Ammon's horn (tissue), 1 donor: Measurements from ENCODE around the gene MED4.

ENCODE experiments used
- DNase-seq: peaks from one replicate; pipeline ENCODE4 v3.0.0-alpha.2; 2016; ENCODE audit warnings: low spot score

The MED4 gene, protein sequence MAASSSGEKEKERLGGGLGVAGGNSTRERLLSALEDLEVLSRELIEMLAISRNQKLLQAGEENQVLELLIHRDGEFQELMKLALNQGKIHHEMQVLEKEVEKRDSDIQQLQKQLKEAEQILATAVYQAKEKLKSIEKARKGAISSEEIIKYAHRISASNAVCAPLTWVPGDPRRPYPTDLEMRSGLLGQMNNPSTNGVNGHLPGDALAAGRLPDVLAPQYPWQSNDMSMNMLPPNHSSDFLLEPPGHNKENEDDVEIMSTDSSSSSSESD

DNA sequence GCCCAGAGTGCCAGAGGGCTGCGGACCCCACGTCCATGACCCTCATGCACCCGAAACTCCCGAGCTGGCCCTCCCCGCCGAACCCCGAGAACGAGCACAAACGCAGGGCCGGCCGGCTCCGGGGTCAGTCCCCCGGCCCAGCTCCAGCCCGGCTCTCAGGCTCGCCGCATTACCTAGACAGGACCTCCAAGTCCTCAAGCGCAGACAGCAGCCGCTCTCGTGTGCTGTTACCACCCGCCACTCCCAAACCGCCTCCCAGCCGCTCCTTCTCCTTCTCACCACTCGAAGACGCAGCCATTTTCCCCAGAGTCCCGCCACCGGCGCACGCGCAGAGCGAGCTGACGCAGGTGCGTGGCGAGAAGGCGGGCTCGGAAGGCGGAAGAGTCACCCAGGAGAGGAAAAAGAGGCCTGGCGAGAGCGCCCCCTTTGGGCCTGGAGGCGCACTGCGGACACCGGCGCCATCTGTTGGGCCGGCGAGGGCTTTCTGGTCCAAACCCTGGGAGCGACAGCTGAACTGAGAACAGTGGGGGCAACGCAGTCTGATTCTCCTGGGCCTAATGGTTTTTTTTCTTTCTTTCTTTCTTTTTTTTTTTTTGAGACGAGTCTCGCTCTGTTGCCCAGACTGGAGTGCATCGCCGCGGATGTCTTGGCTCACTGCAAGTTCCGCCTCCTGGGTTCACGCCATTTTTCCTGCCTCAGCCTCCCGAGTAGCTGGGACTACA, at the start of gene MED4:
TSS of gene MED4 (minus strand) at position 324 of the 722 bp plus-strand sequence. CDS start at position 298, 26 bp downstream.
- DNase-seq = peak; percentile 94

DNA sequence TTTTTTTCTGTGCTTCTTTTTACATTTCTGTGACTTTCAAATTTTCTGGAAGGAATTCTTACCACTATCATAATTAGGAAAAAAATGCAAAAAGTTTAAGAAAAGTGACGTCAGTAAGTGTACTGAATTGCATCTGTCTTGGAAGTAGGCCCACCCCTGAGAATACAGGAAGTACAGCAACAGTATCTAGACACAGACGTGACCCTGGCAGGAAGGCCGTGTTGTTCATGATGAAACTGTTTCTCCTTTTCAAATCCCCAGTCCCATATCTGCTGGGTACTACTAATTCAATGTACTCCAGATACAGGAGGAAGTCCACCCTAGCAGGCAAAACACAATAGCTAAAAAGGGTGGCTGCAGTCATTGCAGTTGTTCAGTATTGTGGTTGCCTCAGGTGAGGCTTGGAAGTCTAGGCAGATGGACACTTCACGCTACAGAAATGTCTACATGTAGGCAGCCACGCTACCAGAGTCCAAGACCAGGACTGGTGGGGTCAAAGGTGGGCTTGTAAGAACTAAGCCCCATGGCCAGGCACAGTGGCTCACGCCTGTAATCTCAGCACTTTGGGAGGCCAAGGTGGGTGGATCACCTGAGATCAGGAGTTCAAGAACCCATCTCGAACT, 49.6 kb upstream of the MED4 start:
- peak; percentile 75 for DNase-seq

DNA sequence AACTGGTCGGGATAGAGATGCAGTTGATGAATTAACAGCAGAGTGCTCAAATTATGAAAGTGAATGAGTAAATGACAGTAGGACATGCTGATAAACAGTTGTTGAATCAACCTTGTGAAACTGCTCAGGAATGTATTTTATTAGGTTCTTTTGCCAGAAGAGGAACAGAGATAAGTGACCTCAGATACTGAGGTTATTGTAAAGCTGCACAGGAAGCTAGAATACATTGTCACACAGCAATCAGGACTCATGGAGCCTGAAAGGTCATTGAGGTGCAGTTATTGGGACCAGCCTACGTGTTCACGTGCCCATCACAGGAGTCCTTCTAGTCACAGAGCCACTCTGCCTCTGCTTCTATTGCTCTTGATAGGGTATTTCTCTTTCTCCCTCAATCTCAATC, 47.5 kb upstream of the MED4 start:
- DNase-seq = no peak

DNA sequence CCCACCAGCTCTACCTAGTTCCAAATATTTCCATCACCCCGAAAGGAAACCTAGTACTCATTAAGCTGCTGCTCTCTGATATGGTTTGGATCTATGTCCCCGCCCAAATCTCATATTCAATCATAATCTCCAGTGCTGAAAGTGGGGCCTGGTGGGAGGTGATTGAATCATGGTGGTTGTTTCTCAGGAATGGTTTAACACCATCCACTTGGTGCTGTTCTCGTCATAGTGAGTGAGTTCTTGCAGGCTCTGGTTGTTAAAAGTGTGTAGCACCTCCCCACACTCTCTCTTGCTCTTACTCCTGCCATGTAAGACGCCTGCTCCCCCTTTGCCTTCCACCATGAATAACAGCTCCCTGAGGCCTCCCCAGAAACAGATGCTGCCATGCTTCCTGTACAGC, 43.4 kb upstream of the MED4 start:
- DNase-seq = no peak

DNA sequence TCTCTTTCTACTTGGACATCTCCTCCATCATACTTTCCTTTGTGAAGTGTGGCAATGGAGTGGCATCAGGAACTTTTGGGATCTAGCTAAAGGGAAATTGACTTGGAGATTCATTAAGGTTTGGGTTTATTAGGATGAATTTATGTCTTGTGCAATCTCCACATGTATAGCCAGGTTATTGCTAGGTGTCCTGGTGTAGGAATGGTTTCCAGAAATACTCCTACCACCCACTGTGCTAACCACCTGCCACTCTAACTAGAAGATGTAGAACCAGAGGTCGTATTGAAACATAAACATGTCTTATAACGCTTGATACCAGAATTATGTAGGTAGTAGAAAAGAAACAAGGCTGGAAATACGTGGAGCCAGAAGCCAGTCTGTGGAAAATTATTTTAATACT, 38.1 kb upstream of the MED4 start:
- no peak for DNase-seq

DNA sequence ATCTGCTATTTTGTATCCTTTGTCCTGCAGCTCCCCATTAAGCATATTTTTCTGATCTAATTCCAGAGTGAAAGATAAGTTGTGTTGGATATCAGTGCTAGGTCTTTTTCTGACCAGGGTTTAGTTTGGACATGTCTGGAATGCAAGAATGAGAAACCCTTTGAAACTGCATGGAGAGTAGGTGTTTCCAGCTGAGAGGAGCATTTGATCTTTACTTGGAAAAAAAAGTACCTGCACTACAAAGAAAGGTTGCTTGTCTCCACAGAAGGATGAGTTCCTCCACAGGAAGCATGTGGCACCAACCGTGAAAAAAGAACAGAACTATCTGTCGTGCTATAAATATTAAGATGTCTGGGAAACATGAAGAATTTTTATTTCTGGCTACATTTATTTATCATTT, 36.6 kb upstream of the MED4 start:
- no peak for DNase-seq

DNA sequence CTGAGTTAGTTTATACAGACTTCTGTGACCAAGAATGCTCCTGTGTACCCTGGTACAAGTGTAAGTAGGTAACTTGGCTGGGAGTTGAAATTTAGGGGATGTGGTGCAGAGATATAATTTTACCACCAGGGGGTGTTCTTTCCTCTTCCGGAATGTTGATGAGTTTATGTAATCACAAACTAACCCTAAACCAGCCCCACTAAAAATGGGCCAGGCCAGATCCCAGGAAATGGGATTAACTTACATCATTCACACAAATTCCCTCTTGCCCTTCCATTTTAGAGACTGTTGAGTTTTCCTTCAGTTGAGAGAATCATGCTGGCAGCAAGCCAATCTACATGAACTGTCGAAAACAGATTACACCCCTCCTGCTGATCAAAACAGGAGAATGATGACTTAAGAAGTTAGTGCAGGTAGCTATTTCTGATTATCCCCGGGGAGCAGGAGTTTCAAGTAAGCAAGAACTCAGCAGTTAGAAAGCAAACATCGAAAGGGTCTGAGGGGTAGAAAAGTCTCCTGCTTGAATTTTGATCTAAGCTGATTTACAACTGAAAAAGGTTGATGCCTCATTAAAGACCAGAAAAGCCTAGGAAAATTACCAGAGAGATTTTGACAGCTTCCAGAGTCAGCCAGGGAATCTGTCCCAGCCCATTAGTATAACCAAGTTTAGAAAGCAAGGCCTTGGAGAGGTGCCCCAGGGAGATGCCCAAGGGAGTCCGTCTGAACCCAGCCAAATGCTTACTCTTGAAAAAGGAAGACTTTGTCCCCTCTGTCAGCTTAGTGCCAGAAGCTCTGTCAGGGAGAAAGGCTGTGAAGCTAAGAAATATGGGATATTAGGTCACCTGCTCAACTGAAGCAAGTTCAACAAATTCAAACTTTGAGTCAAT, 32.3 kb upstream of the MED4 start:
- peak; percentile 60 for DNase-seq

DNA sequence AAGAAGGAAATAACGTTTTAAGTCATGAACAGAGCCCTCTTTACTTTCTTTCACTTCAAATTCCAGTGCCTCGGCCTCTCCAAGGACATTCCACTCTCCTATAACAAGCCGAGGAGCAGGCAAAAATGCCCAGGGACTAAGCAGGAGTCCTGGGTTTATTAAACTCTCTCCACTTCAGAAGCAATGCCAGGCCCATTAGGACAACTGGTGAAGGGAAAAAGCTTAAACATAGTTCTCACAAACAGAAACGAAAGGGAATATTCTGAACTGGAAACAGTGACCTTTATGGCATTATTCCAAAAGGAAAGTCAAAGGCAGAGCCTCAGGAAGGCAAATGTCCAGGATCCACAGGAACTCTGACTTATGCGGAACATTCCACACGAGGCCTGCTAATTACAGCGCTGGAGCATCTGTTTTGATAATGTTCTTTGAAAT, 30.9 kb upstream of the MED4 start:
- no peak for DNase-seq

DNA sequence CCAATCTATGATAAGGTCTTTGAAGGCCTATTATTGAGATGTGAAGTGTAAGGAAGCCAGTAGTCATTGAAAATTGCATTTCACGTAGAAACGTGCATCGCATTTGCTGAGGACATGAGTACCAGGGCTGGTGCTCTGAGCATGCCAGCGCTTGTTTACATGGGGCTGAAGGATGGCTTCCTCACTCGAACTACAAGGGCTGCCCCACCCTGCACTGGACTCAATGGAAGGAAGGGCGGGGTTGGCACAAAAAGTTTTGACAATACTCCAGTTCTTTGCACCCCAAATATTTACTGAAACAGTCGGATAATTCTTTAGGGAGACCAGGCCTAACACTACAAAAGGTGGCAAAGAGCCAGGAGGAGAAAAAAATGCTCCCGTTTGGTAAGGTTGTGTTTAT, 28.9 kb upstream of the MED4 start:
- DNase-seq = no peak

DNA sequence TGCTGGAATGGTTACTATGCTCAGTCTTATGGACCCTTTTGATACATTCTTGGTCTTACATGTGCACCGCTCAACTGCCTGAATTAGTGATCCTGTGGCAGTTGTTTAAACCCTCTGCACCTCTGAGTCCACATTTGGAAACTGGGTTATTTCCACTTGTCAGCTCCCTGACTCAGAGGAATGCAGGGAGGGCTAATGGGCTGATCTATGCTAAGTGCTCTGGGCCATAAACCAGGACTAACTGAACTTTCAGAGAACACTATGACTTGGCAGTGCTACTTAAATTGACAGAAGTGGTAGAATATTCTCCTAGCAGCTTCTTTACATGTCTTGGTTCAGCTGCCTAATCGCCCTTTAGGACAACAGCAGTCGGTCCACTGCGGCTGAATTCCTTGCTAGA, 26.8 kb upstream of the MED4 start:
- no peak for DNase-seq

DNA sequence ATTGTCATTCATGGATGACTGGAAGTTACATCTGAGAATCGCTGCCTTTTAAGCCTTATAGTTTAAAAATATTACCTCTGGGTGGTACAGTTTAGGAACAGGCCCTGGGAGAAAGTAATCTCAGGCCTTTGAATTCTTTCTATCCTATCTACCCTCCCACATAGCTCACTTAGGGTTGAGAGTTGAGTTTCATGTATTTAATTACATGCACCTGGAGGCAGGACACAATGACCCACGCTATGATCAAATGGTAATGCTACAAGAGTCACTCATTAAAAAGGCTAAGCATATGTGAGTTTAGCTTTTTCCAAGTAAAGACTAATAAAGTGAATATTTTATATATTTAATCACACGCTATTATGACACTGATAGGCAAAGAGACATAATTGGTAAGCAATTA, 25.3 kb upstream of the MED4 start:
- no peak for DNase-seq

DNA sequence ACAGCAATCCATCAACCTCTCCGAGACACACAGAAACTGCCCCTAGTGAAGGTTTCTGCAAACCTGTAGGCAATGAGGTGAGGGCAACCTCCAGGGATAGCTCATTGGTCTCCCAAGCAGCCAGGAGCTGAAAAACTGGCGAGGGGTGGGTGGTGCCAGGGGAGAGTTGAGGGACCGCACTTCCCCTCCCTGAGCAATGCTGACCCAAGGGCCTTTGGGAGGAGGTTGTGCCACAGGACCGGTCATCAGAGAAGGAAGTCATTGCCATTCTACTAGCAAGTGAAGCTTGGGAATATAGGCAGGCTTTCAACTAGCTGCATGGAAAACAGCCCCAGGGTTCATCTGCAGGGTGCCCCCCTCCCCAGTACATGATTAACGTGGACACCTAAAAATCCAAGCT, 23.1 kb upstream of the MED4 start:
- no peak for DNase-seq

DNA sequence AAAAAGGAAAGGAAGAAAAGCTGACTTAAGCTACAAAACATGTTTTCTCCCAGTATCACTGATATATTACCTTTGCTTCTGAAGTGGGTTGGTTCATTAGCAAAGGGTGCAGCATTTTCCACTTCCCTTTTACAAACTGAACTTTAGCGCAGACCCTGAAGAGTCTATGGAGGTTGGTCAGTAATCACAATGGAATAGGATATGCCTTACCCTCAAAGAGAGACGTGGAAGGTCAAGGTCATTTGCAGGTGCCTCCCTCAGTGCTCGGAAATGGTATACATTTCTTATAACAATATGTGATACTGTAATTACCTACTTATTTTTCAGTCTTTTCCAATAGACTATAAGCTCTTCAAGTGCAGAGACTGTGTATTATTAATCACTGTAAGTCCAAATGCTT, 21.9 kb upstream of the MED4 start:
- DNase-seq = no peak

DNA sequence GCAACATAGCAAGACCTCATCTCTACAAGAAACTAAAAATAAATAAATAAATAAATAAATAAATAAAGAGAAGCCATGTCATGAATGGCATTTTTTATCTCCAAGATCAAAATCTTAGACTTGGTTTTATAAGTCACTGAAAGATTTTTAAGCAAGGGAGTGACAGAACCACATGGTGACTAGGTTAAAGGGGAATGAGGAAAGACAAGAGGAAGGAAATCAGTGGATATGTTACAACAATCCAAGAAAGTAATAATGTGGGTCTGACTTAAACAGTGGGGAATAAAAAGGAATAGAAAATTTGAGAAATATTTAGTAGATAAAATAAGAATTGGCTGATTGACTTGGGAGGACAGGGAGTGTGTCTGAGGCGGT, 18.8 kb upstream of the MED4 start:
- DNase-seq = no peak

DNA sequence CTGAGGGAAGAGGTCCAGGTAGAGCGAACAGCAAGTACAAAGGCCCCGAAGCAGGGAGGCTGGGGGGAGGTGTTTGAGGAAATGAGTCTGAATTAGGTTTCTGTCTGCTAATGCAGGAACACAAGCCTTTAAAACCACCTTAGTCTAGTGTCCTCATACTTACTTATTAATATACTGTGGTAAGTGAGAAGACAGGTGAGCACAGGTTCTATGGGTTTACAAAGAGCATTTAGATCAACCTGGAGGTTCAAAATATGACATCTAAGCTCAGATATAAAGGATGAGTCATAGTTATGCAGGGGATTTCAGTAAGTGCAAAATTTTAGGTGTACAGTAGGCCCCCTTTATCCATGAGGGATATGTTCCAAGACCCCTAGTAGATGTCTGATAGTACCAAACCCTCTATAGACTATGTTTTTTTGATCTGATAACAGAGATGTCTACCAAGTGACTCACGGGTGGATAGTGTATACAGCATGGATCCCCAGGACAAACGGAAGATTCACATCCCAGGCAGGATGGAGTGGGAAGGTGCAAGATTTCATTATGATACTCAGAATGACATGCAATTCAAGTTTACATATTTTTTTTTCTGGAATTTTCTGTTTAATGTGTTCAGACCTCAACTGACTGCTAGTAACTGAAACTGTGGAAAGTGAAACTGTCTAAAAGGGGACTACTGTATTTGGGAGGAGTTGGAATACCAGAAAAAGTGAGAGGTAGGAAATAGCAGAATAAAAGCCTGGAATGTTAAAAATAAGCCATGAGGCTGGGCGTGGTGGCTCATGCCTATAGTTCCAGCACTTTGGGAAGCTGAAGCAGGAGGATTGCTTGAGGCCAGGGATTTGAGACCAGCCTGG, 18.2 kb upstream of the MED4 start:
- DNase-seq = no peak

DNA sequence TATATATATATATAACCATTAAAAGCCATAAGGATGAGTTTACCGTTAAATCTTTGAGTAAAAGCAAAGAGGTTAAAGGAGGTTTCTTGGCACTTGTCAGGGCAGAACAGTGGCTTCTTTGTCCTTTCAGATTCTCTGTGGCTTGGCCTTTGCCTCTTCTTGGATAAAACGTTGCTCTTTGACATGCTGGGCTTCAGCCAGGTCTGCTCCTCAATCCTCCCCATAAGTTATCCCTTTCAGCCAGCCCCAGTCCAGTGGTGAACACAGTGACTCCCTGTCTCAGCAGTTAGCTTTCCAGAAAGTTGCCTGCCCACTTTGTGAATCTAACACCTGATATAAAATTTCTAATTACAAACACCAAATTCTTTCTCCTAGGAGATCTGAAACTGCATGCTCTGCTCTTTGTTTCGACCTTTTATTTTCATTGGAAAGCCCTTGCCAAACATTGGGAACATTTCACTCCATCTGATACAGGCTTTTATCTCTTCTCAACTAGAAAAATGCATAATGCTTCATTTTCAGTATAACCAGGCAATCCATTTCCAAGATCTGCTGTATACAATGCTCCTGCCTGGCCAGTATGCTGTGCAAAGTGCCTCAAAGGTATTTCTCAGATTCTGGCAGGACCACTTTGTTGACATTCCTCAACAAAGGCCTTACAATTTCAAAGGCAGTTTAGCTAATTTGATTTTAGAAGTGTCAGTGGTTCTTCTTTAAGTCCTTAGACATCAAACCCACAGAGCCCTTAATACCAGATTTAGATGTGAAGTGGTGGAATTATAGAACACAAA, 16.2 kb upstream of the MED4 start:
- peak; percentile 37 for DNase-seq

DNA sequence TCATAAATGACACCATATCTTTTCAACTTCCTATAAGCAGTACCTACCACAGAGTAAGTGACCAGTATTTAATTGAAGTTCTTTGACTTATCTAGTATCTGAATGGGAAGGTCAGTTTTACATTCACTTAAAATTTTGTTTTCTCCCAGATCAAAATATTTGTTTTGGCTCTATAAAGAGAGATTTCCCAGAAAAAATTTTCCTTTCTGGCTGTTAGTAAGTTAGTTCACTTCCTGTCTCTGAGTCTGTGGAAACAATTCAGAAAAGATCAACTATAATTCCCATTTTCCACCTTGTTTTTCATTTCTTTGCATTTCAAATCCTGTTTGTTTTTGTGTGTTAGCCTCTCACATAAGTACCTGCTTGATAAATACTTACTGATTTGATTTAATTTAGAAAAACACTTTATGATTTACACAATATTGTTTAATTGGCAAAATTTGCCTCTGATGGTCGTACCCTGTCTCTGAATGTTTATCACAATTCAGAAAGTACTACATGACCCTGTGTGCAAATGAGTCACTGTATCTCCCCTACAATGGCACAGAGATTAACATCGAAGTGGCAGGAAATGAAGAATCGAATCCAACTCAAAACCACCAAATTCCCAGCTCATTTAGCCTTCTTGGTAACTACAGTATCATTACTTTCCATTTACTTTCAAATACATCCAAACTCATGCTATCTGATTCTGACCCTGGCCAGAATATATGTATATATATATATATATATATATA, 15.4 kb upstream of the MED4 start:
- DNase-seq = no peak

DNA sequence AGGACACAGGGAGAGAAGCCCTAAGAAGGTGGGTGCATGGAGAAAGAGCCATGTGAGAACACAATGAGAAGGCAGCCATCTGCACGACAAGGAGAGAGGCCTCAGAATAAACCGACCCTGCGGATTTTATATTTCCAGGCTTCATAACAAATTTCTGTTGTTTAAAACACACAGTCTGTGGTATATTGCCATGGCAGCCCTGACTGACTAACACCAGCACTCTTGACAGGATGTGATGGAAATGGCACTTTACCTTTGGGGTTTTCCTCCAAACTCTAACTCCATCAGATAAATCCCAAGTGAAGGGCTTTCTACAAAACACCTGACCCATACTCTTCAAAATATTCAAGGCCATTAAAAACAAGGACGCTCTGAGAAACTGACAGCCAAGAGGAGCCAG, 13.2 kb upstream of the MED4 start:
- no peak for DNase-seq

DNA sequence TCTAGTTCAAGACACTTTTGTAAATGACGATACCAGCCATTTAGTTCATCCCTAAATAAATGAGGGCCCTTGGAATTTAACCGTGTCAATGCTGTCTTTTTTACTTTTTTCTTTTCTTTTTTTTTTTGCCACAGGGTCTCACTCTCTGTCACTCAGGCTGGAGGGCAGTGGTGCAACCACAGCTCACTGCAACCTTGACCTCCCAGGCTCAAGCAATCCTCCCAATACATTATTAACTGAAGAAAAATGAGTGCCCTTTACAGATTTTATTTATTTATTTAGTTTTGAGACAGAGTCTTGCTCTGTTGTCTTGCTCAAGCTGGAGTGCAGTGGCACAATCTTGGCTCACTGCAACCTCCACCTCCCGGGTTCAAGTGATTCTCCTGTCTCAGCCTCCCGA, 2.9 kb upstream of the MED4 start:
- DNase-seq = no peak

DNA sequence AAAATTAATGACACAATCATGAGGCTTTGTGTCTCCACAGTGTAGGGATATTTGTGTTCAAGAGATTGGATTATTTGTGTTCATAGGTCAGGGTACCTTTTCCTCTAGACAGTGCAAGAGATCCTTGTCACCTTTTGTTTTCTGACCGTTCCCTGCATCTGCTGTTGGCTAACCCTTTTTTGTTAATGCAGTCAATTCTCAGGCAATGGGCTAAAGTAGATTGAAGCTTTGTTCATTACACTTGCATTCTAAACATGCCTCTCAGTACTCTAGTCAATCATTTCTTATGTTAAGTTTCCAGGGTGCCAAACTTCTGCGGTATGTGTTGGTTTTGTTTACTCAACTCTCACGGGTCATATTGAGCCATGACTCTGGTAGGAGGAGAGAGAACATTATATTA, 1.8 kb upstream of the MED4 start:
- no peak for DNase-seq
